GM18507 (cell line): ENCODE results near the gene TSHZ1.

ENCODE experiments used
- DNase-seq: peaks from one replicate; pipeline ENCODE4 v3.0.0; 2011; ENCODE audit warnings: low read depth; ENCODE audit not compliant: insufficient read length; ENCODE audit errors: extremely low spot score
- FAIRE-seq: peaks from 2 replicates; lab custom pipeline; 2011; peaks lifted over from hg19 to GRCh38; lab: Jason Lieb, UNC

The TSHZ1 gene

GRCh38 chr18:75205514-75206132, 5.0 kb upstream of the TSHZ1 start:
- DNase-seq: no peak
- no peak for FAIRE-seq

- FAIRE-seq: no peak
These were observed 3.9 kb upstream of the TSHZ1 start for GRCh38 chr18:75206452-75207309.

GRCh38 chr18:75207310-75208154, 3.1 kb upstream of the TSHZ1 start:
- peak; percentile 70 for FAIRE-seq

More at GRCh38 chr18:75206452-75207309, 3.9 kb upstream of the TSHZ1 start:
- DNase-seq: no peak

GRCh38 chr18:75208155-75208835, 2.3 kb upstream of the TSHZ1 start:
- DNase-seq: no peak
- peak; percentile 70 for FAIRE-seq

More at GRCh38 chr18:75207310-75208154, 3.1 kb upstream of the TSHZ1 start:
- no peak for DNase-seq

- FAIRE-seq (no peak), DNase-seq (no peak)
These were observed 1.8 kb upstream of the TSHZ1 start for GRCh38 chr18:75208836-75209128.

- peak; percentile 64 for DNase-seq
- FAIRE-seq: peak; percentile 82
These were observed 1.3 kb upstream of the TSHZ1 start, which contains the start of gene PTGR3 for GRCh38 chr18:75209129-75209950. Gene PTGR3 (minus strand): TSS chr18:75209139. CDS start chr18:75209058, 81 bp downstream.

- DNase-seq (no peak), FAIRE-seq (no peak)
These were observed 692 bp upstream of the TSHZ1 start for GRCh38 chr18:75209951-75210258.

- FAIRE-seq (no peak), DNase-seq (no peak)
These were observed 515 bp downstream of the TSHZ1 start for GRCh38 chr18:75211002-75211621.

- no peak for DNase-seq
These were observed 992 bp downstream of the TSHZ1 start for GRCh38 chr18:75211626-75211952.

GRCh38 chr18:75211953-75212750, 1.6 kb downstream of the TSHZ1 start:
- FAIRE-seq (no peak), DNase-seq (no peak)

More at GRCh38 chr18:75211626-75211952, 992 bp downstream of the TSHZ1 start:
- FAIRE-seq: no peak

GRCh38 chr18:75212751-75213090, 2.1 kb downstream of the TSHZ1 start:
- no peak for DNase-seq
- FAIRE-seq: no peak

- no peak for FAIRE-seq
- DNase-seq: no peak
These were observed 3.2 kb downstream of the TSHZ1 start for GRCh38 chr18:75213611-75214331.

- DNase-seq (no peak), FAIRE-seq (no peak)
These were observed 3.7 kb downstream of the TSHZ1 start for GRCh38 chr18:75214332-75214690.

GRCh38 chr18:75214766-75215510, 4.3 kb downstream of the TSHZ1 start:
- FAIRE-seq (no peak), DNase-seq (no peak)

- no peak for FAIRE-seq
These were observed 5.1 kb downstream of the TSHZ1 start for GRCh38 chr18:75215663-75216062.

GRCh38 chr18:75216212-75216910, 5.8 kb downstream of the TSHZ1 start:
- FAIRE-seq (peak; percentile 47), DNase-seq (no peak)

More at GRCh38 chr18:75215663-75216062, 5.1 kb downstream of the TSHZ1 start:
- no peak for DNase-seq
